Measurements from ENCODE around the gene MAML2.

The MAML2 gene

GRCh38 chr11:96150609-96151008 is 192.4 kb downstream of the MAML2 start:
- TF ChIP-seq CTCF (IDR thresholded peaks at IDR 0.05; ENCODE audit: extremely low read depth, insufficient read depth, missing control alignments): no peak
- in situ Hi-C loops (cut with MboI; ENCODE audit: low pct_unique_long_range_greater_than_20kb, low sequenced_read_pairs, unreplicated experiment): no loop called here

GRCh38 chr11:96149743-96150555 is 193.0 kb downstream of the MAML2 start:
- in situ Hi-C loops (cut with MboI; ENCODE audit: low pct_unique_long_range_greater_than_20kb, low sequenced_read_pairs, unreplicated experiment): no loop called here
- no peak for TF ChIP-seq CTCF (IDR thresholded peaks at IDR 0.05; ENCODE audit: extremely low read depth, insufficient read depth, missing control alignments)
- no peak for DNase-seq (ENCODE audit: low spot score)

More at GRCh38 chr11:96150609-96151008, 192.4 kb downstream of the MAML2 start:
- no peak for DNase-seq (ENCODE audit: low spot score)

- in situ Hi-C loops (cut with MboI; ENCODE audit: low pct_unique_long_range_greater_than_20kb, low sequenced_read_pairs, unreplicated experiment): no loop called here
- DNase-seq (ENCODE audit: low spot score): no peak
- TF ChIP-seq CTCF (IDR thresholded peaks at IDR 0.05; ENCODE audit: extremely low read depth, insufficient read depth, missing control alignments): no peak
Observed at GRCh38 chr11:96147906-96148486, 195.0 kb downstream of the MAML2 start.

- DNase-seq (ENCODE audit: low spot score): no peak
- in situ Hi-C loops (cut with MboI; ENCODE audit: low pct_unique_long_range_greater_than_20kb, low sequenced_read_pairs, unreplicated experiment): no loop called here
- no peak for TF ChIP-seq CTCF (IDR thresholded peaks at IDR 0.05; ENCODE audit: extremely low read depth, insufficient read depth, missing control alignments)
Observed at GRCh38 chr11:96147186-96147585, 195.8 kb downstream of the MAML2 start.

GRCh38 chr11:96146765-96147164 is 196.2 kb downstream of the MAML2 start:
- no peak for DNase-seq (ENCODE audit: low spot score)
- in situ Hi-C loops (cut with MboI; ENCODE audit: low pct_unique_long_range_greater_than_20kb, low sequenced_read_pairs, unreplicated experiment): no loop called here
- no peak for TF ChIP-seq CTCF (IDR thresholded peaks at IDR 0.05; ENCODE audit: extremely low read depth, insufficient read depth, missing control alignments)

- no peak for TF ChIP-seq CTCF (IDR thresholded peaks at IDR 0.05; ENCODE audit: extremely low read depth, insufficient read depth, missing control alignments)
- no peak for DNase-seq (ENCODE audit: low spot score)
- in situ Hi-C loops (cut with MboI; ENCODE audit: low pct_unique_long_range_greater_than_20kb, low sequenced_read_pairs, unreplicated experiment): no loop called here
Observed at GRCh38 chr11:96145163-96145585, 197.8 kb downstream of the MAML2 start.

All from GM13977 (cell line).